ENCODE data around the gene MAL.

MAL gene

GRCh38 chr2:95018301-95018700, 7.2 kb upstream of the MAL start:
- no peak overlapping the region for H3K4me3 ChIP-seq (ENCODE audit: low read depth, low read length)
- TF ChIP-seq MYC (IDR thresholded peaks at IDR 0.05; ENCODE audit: low read depth, low read length) (no peak), POLR2A (IDR thresholded peaks at IDR 0.05; ENCODE audit: extremely low read depth, insufficient read length) (no peak), MAX (IDR thresholded peaks at IDR 0.05; ENCODE audit: low read depth, low read length) (no peak)
- TF ChIP-seq, protein P1, sequence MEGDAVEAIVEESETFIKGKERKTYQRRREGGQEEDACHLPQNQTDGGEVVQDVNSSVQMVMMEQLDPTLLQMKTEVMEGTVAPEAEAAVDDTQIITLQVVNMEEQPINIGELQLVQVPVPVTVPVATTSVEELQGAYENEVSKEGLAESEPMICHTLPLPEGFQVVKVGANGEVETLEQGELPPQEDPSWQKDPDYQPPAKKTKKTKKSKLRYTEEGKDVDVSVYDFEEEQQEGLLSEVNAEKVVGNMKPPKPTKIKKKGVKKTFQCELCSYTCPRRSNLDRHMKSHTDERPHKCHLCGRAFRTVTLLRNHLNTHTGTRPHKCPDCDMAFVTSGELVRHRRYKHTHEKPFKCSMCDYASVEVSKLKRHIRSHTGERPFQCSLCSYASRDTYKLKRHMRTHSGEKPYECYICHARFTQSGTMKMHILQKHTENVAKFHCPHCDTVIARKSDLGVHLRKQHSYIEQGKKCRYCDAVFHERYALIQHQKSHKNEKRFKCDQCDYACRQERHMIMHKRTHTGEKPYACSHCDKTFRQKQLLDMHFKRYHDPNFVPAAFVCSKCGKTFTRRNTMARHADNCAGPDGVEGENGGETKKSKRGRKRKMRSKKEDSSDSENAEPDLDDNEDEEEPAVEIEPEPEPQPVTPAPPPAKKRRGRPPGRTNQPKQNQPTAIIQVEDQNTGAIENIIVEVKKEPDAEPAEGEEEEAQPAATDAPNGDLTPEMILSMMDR (IDR thresholded peaks at IDR 0.05; ENCODE audit: low read depth, low read length), result no peak
- DNase-seq (ENCODE audit: low read depth), result no peak

- DNase-seq (ENCODE audit: low read depth), result no peak
- no peak overlapping the region for H3K4me3 ChIP-seq (ENCODE audit: low read depth, low read length)
- TF ChIP-seq MYC (IDR thresholded peaks at IDR 0.05; ENCODE audit: low read depth, low read length), result no peak
- no peak for TF ChIP-seq MAX (IDR thresholded peaks at IDR 0.05; ENCODE audit: low read depth, low read length)
- TF ChIP-seq, protein P1 (IDR thresholded peaks at IDR 0.05; ENCODE audit: low read depth, low read length), result no peak
- TF ChIP-seq POLR2A (IDR thresholded peaks at IDR 0.05; ENCODE audit: extremely low read depth, insufficient read length), result no peak
Measured at GRCh38 chr2:95018861-95019550, 6.5 kb upstream of the MAL start.

DNA sequence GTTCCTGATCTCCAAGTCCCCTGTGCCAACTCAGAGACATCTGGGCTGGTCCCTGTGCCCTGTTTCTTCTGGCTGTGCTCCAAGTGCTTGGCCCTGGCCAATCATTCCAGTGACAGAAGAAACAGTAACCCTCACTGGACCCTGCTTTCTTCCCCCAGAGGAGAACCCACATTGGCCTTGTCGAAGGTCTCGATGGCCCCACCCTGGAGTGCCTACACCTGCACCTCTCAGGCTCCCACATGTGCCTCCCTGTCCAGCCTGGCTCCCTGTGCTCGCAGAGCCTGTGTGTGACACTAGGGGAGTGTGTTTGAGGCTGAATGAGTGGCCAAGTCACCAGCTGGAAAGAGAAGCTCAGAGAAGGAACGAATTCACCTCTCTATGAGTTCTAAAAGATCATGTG, 5.9 kb upstream of the MAL start:
- no peak overlapping the region for H3K4me3 ChIP-seq (ENCODE audit: low read depth, low read length)
- DNase-seq (ENCODE audit: low read depth), result no peak
- TF ChIP-seq MYC (IDR thresholded peaks at IDR 0.05; ENCODE audit: low read depth, low read length) (no peak), POLR2A (IDR thresholded peaks at IDR 0.05; ENCODE audit: extremely low read depth, insufficient read length) (no peak), MAX (IDR thresholded peaks at IDR 0.05; ENCODE audit: low read depth, low read length) (no peak)
- TF ChIP-seq, protein P1 (IDR thresholded peaks at IDR 0.05; ENCODE audit: low read depth, low read length), result no peak

DNA sequence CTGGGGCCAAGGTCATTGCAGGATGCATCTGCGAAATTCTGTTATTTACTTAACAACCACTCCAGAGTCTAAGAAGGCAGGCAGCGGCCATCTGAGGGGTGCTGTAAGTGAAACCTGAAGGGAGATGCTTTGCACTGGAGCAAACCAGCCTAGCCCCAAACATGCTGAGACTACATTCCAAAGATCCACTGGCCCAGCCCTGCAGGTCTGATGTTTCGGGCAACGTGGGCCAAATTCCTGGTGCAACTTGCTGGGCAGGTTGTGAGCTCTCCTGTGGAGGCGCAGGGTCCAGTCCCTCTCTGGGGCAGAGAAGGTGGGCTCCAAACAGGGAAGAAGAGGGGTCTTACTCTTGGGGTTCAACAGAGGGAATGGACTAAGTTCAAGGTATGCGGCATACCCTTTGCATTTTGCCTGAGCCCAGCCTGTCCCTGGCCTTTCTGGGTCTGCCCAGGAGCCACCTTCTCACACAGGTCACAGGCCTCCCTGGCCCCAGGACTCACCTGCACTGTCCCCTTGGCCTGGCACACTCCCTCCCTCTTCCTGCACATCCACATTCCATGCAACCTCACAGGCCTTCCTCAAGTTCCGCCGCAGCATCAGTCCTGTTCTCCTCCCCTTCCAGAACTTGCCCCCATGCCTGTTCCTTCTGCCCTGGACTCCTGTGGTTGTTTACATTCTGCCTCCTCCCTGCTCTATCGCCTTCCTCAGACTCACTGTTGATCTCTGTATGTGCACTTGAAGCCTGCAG, 5.1 kb upstream of the MAL start:
- no peak overlapping the region for H3K4me3 ChIP-seq (ENCODE audit: low read depth, low read length)
- no peak for TF ChIP-seq MAX (IDR thresholded peaks at IDR 0.05; ENCODE audit: low read depth, low read length)
- TF ChIP-seq POLR2A (IDR thresholded peaks at IDR 0.05; ENCODE audit: extremely low read depth, insufficient read length), result no peak
- TF ChIP-seq MYC (IDR thresholded peaks at IDR 0.05; ENCODE audit: low read depth, low read length), result no peak
- TF ChIP-seq, protein P1 (IDR thresholded peaks at IDR 0.05; ENCODE audit: low read depth, low read length), result no peak
- no peak for DNase-seq (ENCODE audit: low read depth)

GRCh38 chr2:95021023-95021416, 4.5 kb upstream of the MAL start:
- no peak for DNase-seq (ENCODE audit: low read depth)
- H3K4me3 ChIP-seq (ENCODE audit: low read depth, low read length), result no peak overlapping the region

More at GRCh38 chr2:95021023-95021416, 4.5 kb upstream of the MAL start:
- TF ChIP-seq, protein P1 (IDR thresholded peaks at IDR 0.05; ENCODE audit: low read depth, low read length), result no peak
- TF ChIP-seq MAX (IDR thresholded peaks at IDR 0.05; ENCODE audit: low read depth, low read length), result no peak
- TF ChIP-seq MYC (IDR thresholded peaks at IDR 0.05; ENCODE audit: low read depth, low read length), result no peak
- TF ChIP-seq POLR2A (IDR thresholded peaks at IDR 0.05; ENCODE audit: extremely low read depth, insufficient read length), result no peak
